SK-N-SH treated with all-trans-retinoic acid at 6 μM for 48 hours (cell line): ENCODE data around the gene FTO.

ENCODE experiments used
- ATAC-seq: fragments of 200-7000 bp; cut with Tn5 transposase; 3 replicates; pipeline ENCODE4 v1.9.1; 2020; ENCODE audit warnings: mild to moderate bottlenecking, moderate library complexity
- ARNTL ChIP-seq: fragments of 450-650 bp; formaldehyde crosslinking; IDR thresholded peaks from 2 replicates; pipeline ENCODE4 v1.5.0; 2020; ENCODE audit warnings: low read depth, mild to moderate bottlenecking, moderate library complexity, borderline replicate concordance
- BACH2 ChIP-seq: fragments of 250-450 bp; sonication (Bioruptor Pico); IDR thresholded peaks from 2 replicates; pipeline ENCODE4 v1.9.0; 2021; ENCODE audit warnings: mild to moderate bottlenecking, borderline replicate concordance
- CSDC2 ChIP-seq: fragments of 250-450 bp; sonication (Bioruptor Pico); IDR thresholded peaks from 2 replicates; pipeline ENCODE4 v1.5.0; 2020; ENCODE audit warnings: mild to moderate bottlenecking, moderate library complexity
- ESRRG ChIP-seq: fragments of 250-450 bp; sonication (Bioruptor Pico); IDR thresholded peaks from 2 replicates; pipeline ENCODE4 v1.6.1; 2021; ENCODE audit warnings: mild to moderate bottlenecking
- ISL1 ChIP-seq: fragments of 250-450 bp; sonication (Bioruptor Pico); IDR thresholded peaks from 2 replicates; pipeline ENCODE4 v2.1.2; 2022; ENCODE audit warnings: mild to moderate bottlenecking, moderate library complexity
- OSR1 ChIP-seq: fragments of 250-450 bp; sonication (Bioruptor Pico); IDR thresholded peaks from 2 replicates; pipeline ENCODE4 v1.8.0; 2022; ENCODE audit warnings: moderate library complexity, mild to moderate bottlenecking, inconsistent platforms
- PPARA ChIP-seq: fragments of 250-450 bp; sonication (Bioruptor Pico); IDR thresholded peaks from 2 replicates; pipeline ENCODE4 v1.5.0; 2020; ENCODE audit warnings: mild to moderate bottlenecking, borderline replicate concordance
- RARB ChIP-seq: fragments of 250-450 bp; sonication (Bioruptor Pico); IDR thresholded peaks from 2 replicates; pipeline ENCODE4 v1.8.0; 2021; ENCODE audit warnings: mild to moderate bottlenecking, moderate library complexity
- TOX ChIP-seq: fragments of 250-450 bp; sonication (Bioruptor Pico); IDR thresholded peaks from 2 replicates; pipeline ENCODE4 v1.8.0; 2021; ENCODE audit warnings: mild to moderate bottlenecking, moderate library complexity, borderline replicate concordance
- ZC3H10 ChIP-seq: fragments of 250-450 bp; sonication (Bioruptor Pico); IDR thresholded peaks from 2 replicates; pipeline ENCODE4 v1.5.1; 2021; ENCODE audit warnings: mild to moderate bottlenecking, moderate library complexity
- ZFP3 ChIP-seq: fragments of 250-450 bp; sonication (Bioruptor Pico); IDR thresholded peaks from 2 replicates; pipeline ENCODE4 v1.5.0; 2020; ENCODE audit warnings: mild to moderate bottlenecking, moderate library complexity
- ZFP30 ChIP-seq: fragments of 450-650 bp; formaldehyde crosslinking; IDR thresholded peaks from 2 replicates; pipeline ENCODE4 v1.5.0; 2022; ENCODE audit warnings: mild to moderate bottlenecking, moderate library complexity
- ZNF565 ChIP-seq: fragments of 450-650 bp; formaldehyde crosslinking; conservative IDR thresholded peaks from 2 replicates; pipeline ENCODE4 v1.5.0; 2020; ENCODE audit warnings: low read depth, mild to moderate bottlenecking, moderate library complexity
- ZNF70 ChIP-seq: fragments of 450-650 bp; formaldehyde crosslinking; IDR thresholded peaks from 2 replicates; pipeline ENCODE4 v1.5.0; 2020; ENCODE audit warnings: mild to moderate bottlenecking, moderate library complexity
- TF ChIP-seq, protein P1 (sequence below): fragments of 250-450 bp; sonication (Bioruptor Pico); IDR thresholded peaks from 2 replicates; pipeline ENCODE4 v1.8.0; 2021; ENCODE audit warnings: low read depth, mild to moderate bottlenecking, moderate library complexity, borderline replicate concordance
- TF ChIP-seq, protein P2 (sequence below): fragments of 250-450 bp; sonication (Bioruptor Pico); IDR thresholded peaks from 2 replicates; pipeline ENCODE4 v1.5.1; 2021; ENCODE audit warnings: mild to moderate bottlenecking, moderate library complexity
- TF ChIP-seq, protein P3 (sequence below): fragments of 250-450 bp; sonication (Bioruptor Pico); IDR thresholded peaks from 2 replicates; pipeline ENCODE4 v1.8.0; 2020; ENCODE audit warnings: mild to moderate bottlenecking, moderate library complexity, borderline replicate concordance
- TF ChIP-seq, protein P4 (sequence below): fragments of 250-450 bp; sonication (Bioruptor Pico); IDR thresholded peaks from 2 replicates; pipeline ENCODE4 v1.5.1; 2020; ENCODE audit warnings: low read depth, mild to moderate bottlenecking, moderate library complexity
- TF ChIP-seq, protein P5 (sequence below): fragments of 250-450 bp; sonication (Bioruptor Pico); IDR thresholded peaks from 2 replicates; pipeline ENCODE4 v1.5.0; 2020; ENCODE audit warnings: mild to moderate bottlenecking, moderate library complexity

Gene FTO

DNA sequence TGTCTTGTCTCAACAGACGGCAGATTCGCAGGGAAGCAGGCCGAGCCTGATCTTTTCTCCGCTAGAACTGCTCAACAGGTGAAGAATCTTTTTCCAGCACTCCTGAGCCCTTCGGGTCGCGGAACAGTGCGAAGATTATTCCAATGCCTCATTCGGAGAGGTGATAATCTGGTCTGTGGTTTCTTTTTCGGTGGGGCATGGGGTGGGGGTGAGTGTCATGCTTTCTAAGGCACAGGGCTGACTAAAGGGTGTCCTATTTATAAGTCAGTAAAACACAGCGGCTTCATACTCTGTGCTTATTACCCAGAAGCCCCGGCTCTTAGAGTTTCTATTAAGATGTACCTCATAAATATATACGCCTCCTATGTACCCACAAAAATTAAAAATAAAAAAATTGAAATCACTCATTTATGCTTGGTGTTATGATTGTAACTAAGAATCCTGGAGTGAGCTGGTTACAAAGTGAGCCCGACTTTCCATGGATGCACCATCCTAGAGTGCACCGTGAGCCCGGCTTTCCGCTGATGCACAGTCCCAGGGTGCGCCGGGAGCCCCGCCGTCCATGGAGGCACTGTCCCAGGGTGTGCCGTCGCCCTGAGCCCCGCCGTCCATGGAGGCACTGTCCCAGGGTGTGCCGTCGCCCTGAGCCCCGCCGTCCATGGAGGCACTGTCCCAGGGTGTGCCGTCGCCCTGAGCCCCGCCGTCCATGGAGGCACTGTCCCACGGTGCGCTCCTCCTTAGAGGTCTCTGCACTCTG lies 417.8 kb downstream of the FTO start:
- ATAC-seq = no peak
- TF ChIP-seq PPARA (no peak), ZFP3 (no peak), OSR1 (CRISPR knock-in tag) (no peak), ISL1 (no peak), ZFP30 (CRISPR knock-in tag) (no peak)
- TF ChIP-seq, protein P1, sequence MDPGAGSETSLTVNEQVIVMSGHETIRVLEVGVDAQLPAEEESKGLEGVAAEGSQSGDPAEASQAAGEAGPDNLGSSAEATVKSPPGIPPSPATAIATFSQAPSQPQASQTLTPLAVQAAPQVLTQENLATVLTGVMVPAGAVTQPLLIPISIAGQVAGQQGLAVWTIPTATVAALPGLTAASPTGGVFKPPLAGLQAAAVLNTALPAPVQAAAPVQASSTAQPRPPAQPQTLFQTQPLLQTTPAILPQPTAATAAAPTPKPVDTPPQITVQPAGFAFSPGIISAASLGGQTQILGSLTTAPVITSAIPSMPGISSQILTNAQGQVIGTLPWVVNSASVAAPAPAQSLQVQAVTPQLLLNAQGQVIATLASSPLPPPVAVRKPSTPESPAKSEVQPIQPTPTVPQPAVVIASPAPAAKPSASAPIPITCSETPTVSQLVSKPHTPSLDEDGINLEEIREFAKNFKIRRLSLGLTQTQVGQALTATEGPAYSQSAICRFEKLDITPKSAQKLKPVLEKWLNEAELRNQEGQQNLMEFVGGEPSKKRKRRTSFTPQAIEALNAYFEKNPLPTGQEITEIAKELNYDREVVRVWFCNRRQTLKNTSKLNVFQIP = no peak

DNA sequence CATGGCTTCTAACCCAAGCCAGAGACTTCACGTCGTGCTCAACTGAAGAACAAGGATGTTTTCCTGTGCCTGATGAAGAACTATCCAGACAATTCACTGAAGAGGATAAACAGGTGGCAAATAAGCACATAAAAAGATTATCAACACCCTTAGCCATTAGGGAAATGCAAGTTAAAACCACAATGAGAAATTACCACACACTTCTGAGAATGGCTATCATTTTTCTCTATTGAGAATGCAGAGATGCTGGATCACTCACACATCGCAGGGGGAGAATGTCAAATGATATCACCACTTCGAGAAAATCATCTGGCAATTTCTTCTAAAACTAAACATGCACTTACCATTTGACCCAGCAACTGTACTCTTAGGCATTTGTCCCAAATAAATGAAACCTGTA lies 419.8 kb downstream of the FTO start:
- TF ChIP-seq ZNF70 = no peak
- TF ChIP-seq, protein P2, sequence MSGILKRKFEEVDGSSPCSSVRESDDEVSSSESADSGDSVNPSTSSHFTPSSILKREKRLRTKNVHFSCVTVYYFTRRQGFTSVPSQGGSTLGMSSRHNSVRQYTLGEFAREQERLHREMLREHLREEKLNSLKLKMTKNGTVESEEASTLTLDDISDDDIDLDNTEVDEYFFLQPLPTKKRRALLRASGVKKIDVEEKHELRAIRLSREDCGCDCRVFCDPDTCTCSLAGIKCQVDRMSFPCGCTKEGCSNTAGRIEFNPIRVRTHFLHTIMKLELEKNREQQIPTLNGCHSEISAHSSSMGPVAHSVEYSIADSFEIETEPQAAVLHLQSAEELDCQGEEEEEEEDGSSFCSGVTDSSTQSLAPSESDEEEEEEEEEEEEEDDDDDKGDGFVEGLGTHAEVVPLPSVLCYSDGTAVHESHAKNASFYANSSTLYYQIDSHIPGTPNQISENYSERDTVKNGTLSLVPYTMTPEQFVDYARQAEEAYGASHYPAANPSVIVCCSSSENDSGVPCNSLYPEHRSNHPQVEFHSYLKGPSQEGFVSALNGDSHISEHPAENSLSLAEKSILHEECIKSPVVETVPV = no peak
- TF ChIP-seq RARB (CRISPR knock-in tag) = no peak
- TF ChIP-seq, protein P3, sequence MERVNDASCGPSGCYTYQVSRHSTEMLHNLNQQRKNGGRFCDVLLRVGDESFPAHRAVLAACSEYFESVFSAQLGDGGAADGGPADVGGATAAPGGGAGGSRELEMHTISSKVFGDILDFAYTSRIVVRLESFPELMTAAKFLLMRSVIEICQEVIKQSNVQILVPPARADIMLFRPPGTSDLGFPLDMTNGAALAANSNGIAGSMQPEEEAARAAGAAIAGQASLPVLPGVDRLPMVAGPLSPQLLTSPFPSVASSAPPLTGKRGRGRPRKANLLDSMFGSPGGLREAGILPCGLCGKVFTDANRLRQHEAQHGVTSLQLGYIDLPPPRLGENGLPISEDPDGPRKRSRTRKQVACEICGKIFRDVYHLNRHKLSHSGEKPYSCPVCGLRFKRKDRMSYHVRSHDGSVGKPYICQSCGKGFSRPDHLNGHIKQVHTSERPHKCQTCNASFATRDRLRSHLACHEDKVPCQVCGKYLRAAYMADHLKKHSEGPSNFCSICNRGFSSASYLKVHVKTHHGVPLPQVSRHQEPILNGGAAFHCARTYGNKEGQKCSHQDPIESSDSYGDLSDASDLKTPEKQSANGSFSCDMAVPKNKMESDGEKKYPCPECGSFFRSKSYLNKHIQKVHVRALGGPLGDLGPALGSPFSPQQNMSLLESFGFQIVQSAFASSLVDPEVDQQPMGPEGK (CRISPR knock-in tag) = no peak
- no peak for TF ChIP-seq ZFP3
- TF ChIP-seq, protein P4, sequence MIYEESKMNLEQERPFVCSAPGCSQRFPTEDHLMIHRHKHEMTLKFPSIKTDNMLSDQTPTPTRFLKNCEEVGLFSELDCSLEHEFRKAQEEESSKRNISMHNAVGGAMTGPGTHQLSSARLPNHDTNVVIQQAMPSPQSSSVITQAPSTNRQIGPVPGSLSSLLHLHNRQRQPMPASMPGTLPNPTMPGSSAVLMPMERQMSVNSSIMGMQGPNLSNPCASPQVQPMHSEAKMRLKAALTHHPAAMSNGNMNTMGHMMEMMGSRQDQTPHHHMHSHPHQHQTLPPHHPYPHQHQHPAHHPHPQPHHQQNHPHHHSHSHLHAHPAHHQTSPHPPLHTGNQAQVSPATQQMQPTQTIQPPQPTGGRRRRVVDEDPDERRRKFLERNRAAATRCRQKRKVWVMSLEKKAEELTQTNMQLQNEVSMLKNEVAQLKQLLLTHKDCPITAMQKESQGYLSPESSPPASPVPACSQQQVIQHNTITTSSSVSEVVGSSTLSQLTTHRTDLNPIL (CRISPR knock-in tag) = no peak
- TF ChIP-seq ARNTL (CRISPR knock-in tag) = no peak
- TF ChIP-seq PPARA = no peak
- no peak for TF ChIP-seq ESRRG
- TF ChIP-seq, protein P1 = no peak
- TF ChIP-seq ZNF565 (CRISPR knock-in tag) = no peak
- TF ChIP-seq ZFP30 (CRISPR knock-in tag) = no peak
- TF ChIP-seq CSDC2 (CRISPR knock-in tag) = no peak
- no peak for TF ChIP-seq BACH2 (CRISPR knock-in tag)
- no peak for TF ChIP-seq OSR1 (CRISPR knock-in tag)
- ATAC-seq = no peak

DNA sequence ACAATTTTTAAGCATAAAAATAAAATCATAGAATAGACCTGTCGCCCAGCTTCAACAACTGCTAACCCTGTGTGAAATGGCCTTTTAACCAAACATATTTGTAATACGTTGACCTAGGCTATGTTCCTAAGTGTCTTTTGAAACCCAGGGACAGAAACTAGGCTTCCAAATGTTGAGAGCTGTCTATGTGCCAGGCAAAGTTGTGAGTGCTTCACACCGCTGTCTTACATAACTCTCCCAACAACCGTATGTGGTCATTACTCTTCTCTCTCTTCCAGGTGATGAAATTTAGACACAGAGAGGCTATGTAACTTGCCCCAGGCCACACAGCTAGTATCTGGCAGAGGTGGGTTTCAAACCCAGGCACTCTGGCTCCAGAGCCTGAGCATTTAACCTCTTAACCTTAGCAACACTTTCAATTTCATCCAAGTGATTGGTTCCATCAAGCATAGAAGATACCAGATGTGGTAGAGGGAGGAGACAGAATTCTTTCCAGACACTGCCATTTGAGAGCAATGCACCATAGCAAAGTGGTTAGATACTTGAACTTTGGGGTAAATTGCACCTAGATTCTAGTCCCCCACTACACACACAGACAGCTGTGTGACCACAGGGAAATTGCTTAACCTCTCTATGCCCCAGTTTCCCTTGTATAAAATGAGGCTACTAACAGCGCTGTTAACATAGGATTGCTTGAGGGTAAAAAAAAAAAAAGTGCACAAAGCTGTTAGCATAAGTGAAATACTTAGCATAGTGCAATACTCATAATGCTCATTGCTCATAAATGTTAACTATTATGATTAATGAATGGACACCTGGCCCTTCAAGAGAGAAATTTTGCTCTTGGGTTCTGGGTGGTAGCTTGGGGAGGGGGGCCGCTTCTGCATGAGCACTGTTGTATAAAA lies 422.0 kb downstream of the FTO start:
- ATAC-seq = no peak
- no peak for TF ChIP-seq ZFP3
- TF ChIP-seq ZNF70 = no peak
- TF ChIP-seq ARNTL (CRISPR knock-in tag) = no peak
- TF ChIP-seq, protein P2 = no peak
- no peak for TF ChIP-seq ZNF565 (CRISPR knock-in tag)
- TF ChIP-seq TOX (CRISPR knock-in tag) = no peak
- TF ChIP-seq, protein P1 = no peak
- TF ChIP-seq, protein P5, sequence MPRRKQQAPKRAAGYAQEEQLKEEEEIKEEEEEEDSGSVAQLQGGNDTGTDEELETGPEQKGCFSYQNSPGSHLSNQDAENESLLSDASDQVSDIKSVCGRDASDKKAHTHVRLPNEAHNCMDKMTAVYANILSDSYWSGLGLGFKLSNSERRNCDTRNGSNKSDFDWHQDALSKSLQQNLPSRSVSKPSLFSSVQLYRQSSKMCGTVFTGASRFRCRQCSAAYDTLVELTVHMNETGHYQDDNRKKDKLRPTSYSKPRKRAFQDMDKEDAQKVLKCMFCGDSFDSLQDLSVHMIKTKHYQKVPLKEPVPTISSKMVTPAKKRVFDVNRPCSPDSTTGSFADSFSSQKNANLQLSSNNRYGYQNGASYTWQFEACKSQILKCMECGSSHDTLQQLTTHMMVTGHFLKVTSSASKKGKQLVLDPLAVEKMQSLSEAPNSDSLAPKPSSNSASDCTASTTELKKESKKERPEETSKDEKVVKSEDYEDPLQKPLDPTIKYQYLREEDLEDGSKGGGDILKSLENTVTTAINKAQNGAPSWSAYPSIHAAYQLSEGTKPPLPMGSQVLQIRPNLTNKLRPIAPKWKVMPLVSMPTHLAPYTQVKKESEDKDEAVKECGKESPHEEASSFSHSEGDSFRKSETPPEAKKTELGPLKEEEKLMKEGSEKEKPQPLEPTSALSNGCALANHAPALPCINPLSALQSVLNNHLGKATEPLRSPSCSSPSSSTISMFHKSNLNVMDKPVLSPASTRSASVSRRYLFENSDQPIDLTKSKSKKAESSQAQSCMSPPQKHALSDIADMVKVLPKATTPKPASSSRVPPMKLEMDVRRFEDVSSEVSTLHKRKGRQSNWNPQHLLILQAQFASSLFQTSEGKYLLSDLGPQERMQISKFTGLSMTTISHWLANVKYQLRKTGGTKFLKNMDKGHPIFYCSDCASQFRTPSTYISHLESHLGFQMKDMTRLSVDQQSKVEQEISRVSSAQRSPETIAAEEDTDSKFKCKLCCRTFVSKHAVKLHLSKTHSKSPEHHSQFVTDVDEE = no peak
- no peak for TF ChIP-seq ZC3H10 (CRISPR knock-in tag)
- no peak for TF ChIP-seq BACH2 (CRISPR knock-in tag)
- TF ChIP-seq RARB (CRISPR knock-in tag) = no peak
